HT-29 (cell line): ENCODE data around the gene ASB5. TPM values are rescaled to one million over a fixed set of nuclear protein-coding genes. Genes with fewer than 3 reads are reported as not detected.
"Not testable (repeated sequence)": the region's sequence is repeated elsewhere in the genome, so short reads cannot be mapped to it uniquely, and the experiment has no call there.

Experiments
- DNase-seq: peaks from one replicate; pipeline ENCODE4 v3.0.0-alpha.2; 2015; ENCODE audit warnings: low spot score
- total RNA-seq: library from RNA; depleted of rRNA; stranded (reverse); fragments of >200 nt; shearing (Covaris generic); gene quantifications from 2 replicates; pipeline ENCODE4 v1.2.3, GENCODE V29; 2014

The ASB5 gene
- total RNA-seq, 1 experiment from 2014 or later = not detected

- not testable (repeated sequence) for DNase-seq
Observed at GRCh38 chr4:176279560-176279959, 10.5 kb upstream of the ASB5 start.

- DNase-seq = peak; percentile 27
Observed at GRCh38 chr4:176277162-176277904, 8.3 kb upstream of the ASB5 start.

- no peak for DNase-seq
Observed at GRCh38 chr4:176276710-176277109, 7.7 kb upstream of the ASB5 start.

GRCh38 chr4:176274441-176274840, 5.4 kb upstream of the ASB5 start:
- no peak for DNase-seq

GRCh38 chr4:176273736-176274135, 4.7 kb upstream of the ASB5 start:
- DNase-seq = no peak

- DNase-seq = no peak
Observed at GRCh38 chr4:176272799-176273198, 3.8 kb upstream of the ASB5 start.

- DNase-seq = no peak
Observed at GRCh38 chr4:176271749-176272148, 2.7 kb upstream of the ASB5 start.

- DNase-seq = no peak
Observed at GRCh38 chr4:176270669-176271068, 1.6 kb upstream of the ASB5 start.

- no peak for DNase-seq
Observed at GRCh38 chr4:176266026-176266425, 3.0 kb downstream of the ASB5 start.

GRCh38 chr4:176262243-176262642, 6.8 kb downstream of the ASB5 start:
- DNase-seq = no peak

- no peak for DNase-seq
Observed at GRCh38 chr4:176261481-176261880, 7.5 kb downstream of the ASB5 start.

GRCh38 chr4:176261018-176261417, 8.0 kb downstream of the ASB5 start:
- no peak for DNase-seq

- DNase-seq = no peak
Observed at GRCh38 chr4:176259330-176260090, 9.5 kb downstream of the ASB5 start.

- no peak for DNase-seq
Observed at GRCh38 chr4:176258135-176258534, 10.9 kb downstream of the ASB5 start.

- DNase-seq = no peak
Observed at GRCh38 chr4:176256921-176257320, 12.1 kb downstream of the ASB5 start.

GRCh38 chr4:176242764-176243347, 26.2 kb downstream of the ASB5 start:
- DNase-seq = no peak

GRCh38 chr4:176241703-176242102, 27.3 kb downstream of the ASB5 start:
- DNase-seq = no peak

GRCh38 chr4:176238826-176239225, 30.2 kb downstream of the ASB5 start:
- DNase-seq = no peak

GRCh38 chr4:176238157-176238610, 30.8 kb downstream of the ASB5 start:
- DNase-seq = no peak

GRCh38 chr4:176236946-176237345, 32.1 kb downstream of the ASB5 start:
- no peak for DNase-seq

- DNase-seq = no peak
Observed at GRCh38 chr4:176230836-176231235, 38.2 kb downstream of the ASB5 start.

- DNase-seq = no peak
Observed at GRCh38 chr4:176229645-176230044, 39.4 kb downstream of the ASB5 start.

- no peak for DNase-seq
Observed at GRCh38 chr4:176226736-176227135, 42.3 kb downstream of the ASB5 start.
